ENCODE results near the gene CHRD. TPM values are rescaled to one million over a fixed set of nuclear protein-coding genes. Genes with fewer than 3 reads are reported as not detected.
A peak's percentile ranks its signal among the peaks of the same experiment; 100 is the strongest.

Gene CHRD
- total RNA-seq (2014; rRNA removed) (not detected in 2 replicates), Bru-seq, nascent RNA (percentile 11 among the genes with signal in this experiment), BruChase-seq, experiment 1, labeled RNA remaining after a 6-hour chase (percentile 37 among the genes with signal in this experiment), BruChase-seq, experiment 2, labeled RNA remaining after a 2-hour chase (percentile 28 among the genes with signal in this experiment)
- long read RNA-seq = 0 reads

GRCh38 chr3:184379358-184380184 is at the start of gene CHRD:
Gene CHRD, plus strand, starts transcription at chr3:184380054. Its CDS starts 265 bp downstream, at chr3:184380319.
- Histone ChIP-seq H3F3A (ENCODE audit: low read length, unreplicated experiment) (no peaks in the 10 kb centered on the region), H3K4me2 (ENCODE audit: low read length) (peak within 1 kb of the TSS; percentile 70), H3K4me3 (ENCODE audit: low read length) (peak within 1 kb of the TSS; percentile 31; the same call in 1 of the 2 replicates), H3K27ac (ENCODE audit: low read length) (no peak within 1 kb of the TSS), H3K9ac (ENCODE audit: low read length) (no peak within 1 kb of the TSS), H3K36me3 (ENCODE audit: low read depth, low read length) (no peaks in the 10 kb centered on the region), H3K9me3 (ENCODE audit: low read length) (no peaks in the 10 kb centered on the region), H4K20me1 (ENCODE audit: low read length) (no peaks in the 10 kb centered on the region), H3K79me2 (ENCODE audit: low read length) (no peaks in the 10 kb centered on the region), H3K9me2 (replicated peaks; ENCODE audit: low read length) (no peaks in the 10 kb centered on the region), H2AFZ (ENCODE audit: low read length) (peak within 1 kb of the TSS; percentile 58; the same call in 1 of the 2 replicates), H3K27me3 (ENCODE audit: low read length) (peaks cover 67% of the 10 kb centered on the region), H3K4me1 (ENCODE audit: insufficient read depth, low read length) (no peaks in the 10 kb centered on the region)
- CTCF ChIA-PET = no interaction called here
- POLR2A ChIA-PET (ENCODE audit: unreplicated experiment) = no interaction called here
- BruUV-seq (replicated peaks) = no TSS peak
- peak; percentile 16; the same call in 1 of the 2 replicates for ATAC-seq
- DNase-seq = no peak
- intact Hi-C loops (cut with micrococcal nuclease) = loop anchor here (10.0 kb wide), 1 partner anchor 425 kb away; no protein-coding TSS in a partner anchor
- TF ChIP-seq CTCF (conservative IDR thresholded peaks at IDR 0.05; ENCODE audit: low read depth, low read length) = no peak
- no peak for TF ChIP-seq EZH2 (IDR thresholded peaks at IDR 0.05; ENCODE audit: low read length, unreplicated experiment)
- no peak for TF ChIP-seq EZH2phosphoT487 (IDR thresholded peaks at IDR 0.05; ENCODE audit: borderline replicate concordance, low read length)

- intact Hi-C loops (cut with micrococcal nuclease) = loop anchor here (1.0 kb wide), 1 partner anchor 12 kb away; no protein-coding TSS in a partner anchor
- H3K27ac ChIP-seq (ENCODE audit: low read length) = peak overlapping the region; percentile 95
- no peak overlapping the region for H2AFZ ChIP-seq (ENCODE audit: low read length)
- DNase-seq = peak; percentile 94
- TF ChIP-seq EZH2phosphoT487 (IDR thresholded peaks at IDR 0.05; ENCODE audit: borderline replicate concordance, low read length) (no peak), EZH2 (IDR thresholded peaks at IDR 0.05; ENCODE audit: low read length, unreplicated experiment) (no peak), CTCF (conservative IDR thresholded peaks at IDR 0.05; ENCODE audit: low read depth, low read length) (no peak)
- POLR2A ChIA-PET (ENCODE audit: unreplicated experiment) = no interaction called here
- peaks cover 58% of the 10 kb centered on the region for H3K36me3 ChIP-seq (ENCODE audit: low read depth, low read length)
- H3K9me3 ChIP-seq (ENCODE audit: low read length) = no peaks in the 10 kb centered on the region
- H3F3A ChIP-seq (ENCODE audit: low read length, unreplicated experiment) = peaks cover 28% of the 10 kb centered on the region
- H4K20me1 ChIP-seq (ENCODE audit: low read length) = no peaks in the 10 kb centered on the region
- CTCF ChIA-PET = no interaction called here
- peaks cover 31% of the 10 kb centered on the region for H3K79me2 ChIP-seq (ENCODE audit: low read length)
- no TSS peak for BruUV-seq (replicated peaks)
- H3K9me2 ChIP-seq (replicated peaks; ENCODE audit: low read length) = no peaks in the 10 kb centered on the region
- H3K27me3 ChIP-seq (ENCODE audit: low read length) = no peaks in the 10 kb centered on the region
- peak; percentile 47 for ATAC-seq
- peak overlapping the region; percentile 46 for H3K4me2 ChIP-seq (ENCODE audit: low read length)
- H3K4me1 ChIP-seq (ENCODE audit: insufficient read depth, low read length) = peaks cover 61% of the 10 kb centered on the region
- H3K9ac ChIP-seq (ENCODE audit: low read length) = peak overlapping the region; percentile 53
- no peak overlapping the region for H3K4me3 ChIP-seq (ENCODE audit: low read length)
These were observed 47.3 kb upstream of the CHRD start for GRCh38 chr3:184332370-184333090.
